Measurements from ENCODE around the gene PTCD1.
"Not testable (repeated sequence)": the region's sequence is repeated elsewhere in the genome, so short reads cannot be mapped to it uniquely, and the experiment has no call there.

PTCD1 gene

DNA sequence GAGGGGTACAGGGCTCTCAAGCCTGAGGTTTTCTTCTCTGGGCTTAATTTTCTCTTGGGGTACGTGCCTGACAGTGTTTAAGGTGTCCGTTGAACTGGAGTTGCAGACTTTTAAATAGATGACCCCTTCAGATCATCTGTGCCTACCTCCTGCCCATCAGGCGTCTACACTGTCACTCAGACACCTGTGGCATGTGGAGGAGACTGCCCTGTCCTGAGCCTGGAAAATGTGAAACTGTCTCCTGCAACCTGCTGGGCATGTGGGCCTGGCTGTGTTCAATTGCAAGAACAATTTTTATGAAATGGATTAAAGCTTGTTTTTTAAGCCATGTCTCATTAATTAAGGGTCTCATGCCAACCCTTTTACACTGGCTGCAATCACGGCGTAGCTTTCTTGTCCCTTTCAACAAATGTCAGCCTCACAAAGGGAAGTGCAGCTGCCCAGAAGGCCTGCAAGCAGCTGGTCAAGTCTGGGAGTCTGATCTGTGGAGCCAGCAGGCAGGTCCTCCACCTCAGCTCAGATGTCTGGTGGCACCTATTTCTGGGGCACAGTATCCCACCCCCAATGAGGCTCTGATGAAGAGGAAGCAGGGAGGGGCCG, 18.6 kb upstream of the PTCD1 start:
- Mint-ChIP-seq H3K27ac (peak overlapping the region; percentile 31), H3K27me3 (no peaks in the 10 kb centered on the region), H3K9me3 (no peaks in the 10 kb centered on the region), H3K4me1 (ENCODE audit: low read depth) (peaks cover 17% of the 10 kb centered on the region), H3K4me3 (no peak overlapping the region), H3K36me3 (ENCODE audit: low read depth) (peaks cover 58% of the 10 kb centered on the region)

- H3K4me3 Mint-ChIP-seq: no peak overlapping the region
- H3K27me3 Mint-ChIP-seq: no peaks in the 10 kb centered on the region
- no peaks in the 10 kb centered on the region for H3K9me3 Mint-ChIP-seq
- peaks cover 13% of the 10 kb centered on the region for H3K4me1 Mint-ChIP-seq (ENCODE audit: low read depth)
- peaks cover 60% of the 10 kb centered on the region for H3K36me3 Mint-ChIP-seq (ENCODE audit: low read depth)
- no peak overlapping the region for H3K27ac Mint-ChIP-seq
Observed at GRCh38 chr7:99456288-99456687, 17.7 kb upstream of the PTCD1 start.

DNA sequence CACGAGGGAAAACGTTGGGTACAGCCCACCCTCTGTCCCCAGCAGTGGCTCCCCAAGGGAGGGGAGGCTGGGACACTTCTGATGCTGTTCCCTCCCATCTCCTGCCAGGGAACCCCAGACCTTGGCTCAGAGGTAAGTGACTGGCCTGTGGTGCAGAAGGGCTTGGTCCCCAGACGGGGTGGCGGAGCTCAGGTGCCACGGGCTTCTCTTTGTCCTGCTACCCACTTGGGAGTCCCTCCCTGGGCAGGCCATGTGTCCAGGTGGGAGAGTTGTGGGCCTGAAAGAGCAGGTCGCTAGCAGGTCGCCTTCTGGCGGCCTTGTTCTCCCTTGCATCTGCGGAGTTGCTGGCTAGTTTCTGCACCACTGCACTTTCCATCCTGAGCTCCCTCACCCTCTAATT, 17.3 kb upstream of the PTCD1 start:
- no peak overlapping the region for H3K27ac Mint-ChIP-seq
- H3K9me3 Mint-ChIP-seq: no peaks in the 10 kb centered on the region
- peaks cover 62% of the 10 kb centered on the region for H3K36me3 Mint-ChIP-seq (ENCODE audit: low read depth)
- peaks cover 13% of the 10 kb centered on the region for H3K4me1 Mint-ChIP-seq (ENCODE audit: low read depth)
- no peaks in the 10 kb centered on the region for H3K27me3 Mint-ChIP-seq
- H3K4me3 Mint-ChIP-seq: no peak overlapping the region

- H3K4me1 Mint-ChIP-seq (ENCODE audit: low read depth): no peaks in the 10 kb centered on the region
- no peak overlapping the region for H3K4me3 Mint-ChIP-seq
- peaks cover 51% of the 10 kb centered on the region for H3K36me3 Mint-ChIP-seq (ENCODE audit: low read depth)
- no peaks in the 10 kb centered on the region for H3K9me3 Mint-ChIP-seq
- H3K27me3 Mint-ChIP-seq: no peaks in the 10 kb centered on the region
- H3K27ac Mint-ChIP-seq: no peak overlapping the region
Observed at GRCh38 chr7:99453105-99453504, 14.5 kb upstream of the PTCD1 start.

DNA sequence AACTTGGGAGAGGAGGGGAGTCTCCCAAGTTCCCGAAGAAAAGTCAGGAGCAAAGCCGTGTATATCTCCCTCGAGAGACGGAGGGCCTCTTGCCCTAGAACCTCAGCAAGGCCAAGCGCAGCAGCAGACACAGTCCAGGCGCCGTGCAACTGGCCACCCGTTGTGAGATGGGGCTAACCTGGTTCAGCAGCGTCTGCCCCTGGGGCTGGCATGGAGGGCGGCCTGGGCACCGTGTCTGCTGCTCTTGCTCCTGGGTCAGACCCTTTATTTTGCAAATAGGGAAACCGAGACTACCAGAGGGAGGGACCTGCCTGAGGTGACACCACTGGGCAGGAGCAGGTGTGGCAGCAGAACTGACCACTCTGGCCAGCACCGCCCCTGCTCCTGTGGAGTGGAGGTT, 13.9 kb upstream of the PTCD1 start:
- H3K27ac Mint-ChIP-seq: no peak overlapping the region
- no peaks in the 10 kb centered on the region for H3K9me3 Mint-ChIP-seq
- H3K4me1 Mint-ChIP-seq (ENCODE audit: low read depth): no peaks in the 10 kb centered on the region
- no peak overlapping the region for H3K4me3 Mint-ChIP-seq
- H3K36me3 Mint-ChIP-seq (ENCODE audit: low read depth): peaks cover 55% of the 10 kb centered on the region
- H3K27me3 Mint-ChIP-seq: no peaks in the 10 kb centered on the region

- H3K36me3 Mint-ChIP-seq (ENCODE audit: low read depth): peaks cover 52% of the 10 kb centered on the region
- no peak overlapping the region for H3K27ac Mint-ChIP-seq
- no peaks in the 10 kb centered on the region for H3K4me1 Mint-ChIP-seq (ENCODE audit: low read depth)
- H3K9me3 Mint-ChIP-seq: no peaks in the 10 kb centered on the region
- H3K27me3 Mint-ChIP-seq: no peaks in the 10 kb centered on the region
- no peak overlapping the region for H3K4me3 Mint-ChIP-seq
Observed at GRCh38 chr7:99451936-99452335, 13.3 kb upstream of the PTCD1 start.

DNA sequence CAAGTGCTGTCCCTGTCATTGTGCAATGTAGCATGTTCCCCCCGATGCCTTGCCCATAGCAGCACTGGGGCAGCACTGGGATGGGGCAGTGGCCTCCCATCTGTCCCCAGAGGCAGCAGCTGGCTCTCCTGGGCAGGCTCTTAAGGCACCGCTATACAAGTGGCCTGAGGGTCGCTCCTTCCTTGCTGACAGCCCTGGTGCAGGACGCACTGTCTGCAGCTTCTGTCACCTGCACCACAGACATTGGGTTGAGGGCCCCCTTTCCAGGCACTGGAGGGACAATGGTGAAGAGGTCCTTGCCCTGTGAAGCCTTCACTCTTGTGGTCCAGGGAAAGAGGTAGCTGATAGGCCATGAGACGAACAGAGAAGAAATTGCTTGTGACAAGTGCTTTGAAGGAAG, 10.7 kb upstream of the PTCD1 start:
- no peaks in the 10 kb centered on the region for H3K9me3 Mint-ChIP-seq
- H3K27ac Mint-ChIP-seq: no peak overlapping the region
- no peaks in the 10 kb centered on the region for H3K27me3 Mint-ChIP-seq
- no peaks in the 10 kb centered on the region for H3K4me1 Mint-ChIP-seq (ENCODE audit: low read depth)
- H3K36me3 Mint-ChIP-seq (ENCODE audit: low read depth): peaks cover 59% of the 10 kb centered on the region
- no peak overlapping the region for H3K4me3 Mint-ChIP-seq

GRCh38 chr7:99448855-99449254, 10.3 kb upstream of the PTCD1 start:
- H3K9me3 Mint-ChIP-seq: no peaks in the 10 kb centered on the region
- no peaks in the 10 kb centered on the region for H3K4me1 Mint-ChIP-seq (ENCODE audit: low read depth)
- no peaks in the 10 kb centered on the region for H3K27me3 Mint-ChIP-seq
- H3K36me3 Mint-ChIP-seq (ENCODE audit: low read depth): peaks cover 57% of the 10 kb centered on the region
- H3K27ac Mint-ChIP-seq: no peak overlapping the region
- H3K4me3 Mint-ChIP-seq: no peak overlapping the region

DNA sequence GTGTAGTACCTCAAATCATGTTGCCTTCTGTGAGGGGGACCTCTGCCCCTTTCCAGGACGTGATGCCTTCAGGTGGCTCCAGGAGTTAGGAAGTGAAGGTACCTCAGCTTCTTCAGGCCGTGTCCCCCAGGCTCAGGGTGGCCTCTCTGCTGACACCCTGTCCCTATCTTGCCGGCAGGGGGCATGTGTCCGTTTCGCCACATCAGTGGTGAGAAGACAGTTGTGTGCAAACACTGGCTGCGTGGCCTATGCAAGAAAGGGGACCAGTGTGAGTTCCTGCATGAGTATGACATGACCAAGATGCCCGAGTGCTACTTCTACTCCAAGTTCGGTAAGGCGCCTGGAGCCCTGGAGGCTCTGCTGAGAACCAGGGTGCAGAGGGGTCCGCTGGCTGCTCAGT, 9.3 kb upstream of the PTCD1 start:
- no peak overlapping the region for H3K27ac Mint-ChIP-seq
- H3K36me3 Mint-ChIP-seq (ENCODE audit: low read depth): peaks cover 56% of the 10 kb centered on the region
- H3K4me1 Mint-ChIP-seq (ENCODE audit: low read depth): peaks cover 4% of the 10 kb centered on the region
- H3K27me3 Mint-ChIP-seq: no peaks in the 10 kb centered on the region
- no peak overlapping the region for H3K4me3 Mint-ChIP-seq
- H3K9me3 Mint-ChIP-seq: no peaks in the 10 kb centered on the region

GRCh38 chr7:99446096-99446495, 7.5 kb upstream of the PTCD1 start:
- H3K36me3 Mint-ChIP-seq (ENCODE audit: low read depth): peaks cover 58% of the 10 kb centered on the region
- no peak overlapping the region for H3K4me3 Mint-ChIP-seq
- H3K4me1 Mint-ChIP-seq (ENCODE audit: low read depth): peaks cover 12% of the 10 kb centered on the region
- no peak overlapping the region for H3K27ac Mint-ChIP-seq
- no peaks in the 10 kb centered on the region for H3K9me3 Mint-ChIP-seq
- no peaks in the 10 kb centered on the region for H3K27me3 Mint-ChIP-seq

- Mint-ChIP-seq H3K9me3 (no peaks in the 10 kb centered on the region), H3K4me3 (peak overlapping the region; percentile 98), H3K4me1 (ENCODE audit: low read depth) (peaks cover 44% of the 10 kb centered on the region), H3K27ac (peak overlapping the region; percentile 82), H3K27me3 (no peaks in the 10 kb centered on the region), H3K36me3 (ENCODE audit: low read depth) (peaks cover 31% of the 10 kb centered on the region)
Observed at GRCh38 chr7:99440195-99440594, 1.6 kb upstream of the PTCD1 start.

DNA sequence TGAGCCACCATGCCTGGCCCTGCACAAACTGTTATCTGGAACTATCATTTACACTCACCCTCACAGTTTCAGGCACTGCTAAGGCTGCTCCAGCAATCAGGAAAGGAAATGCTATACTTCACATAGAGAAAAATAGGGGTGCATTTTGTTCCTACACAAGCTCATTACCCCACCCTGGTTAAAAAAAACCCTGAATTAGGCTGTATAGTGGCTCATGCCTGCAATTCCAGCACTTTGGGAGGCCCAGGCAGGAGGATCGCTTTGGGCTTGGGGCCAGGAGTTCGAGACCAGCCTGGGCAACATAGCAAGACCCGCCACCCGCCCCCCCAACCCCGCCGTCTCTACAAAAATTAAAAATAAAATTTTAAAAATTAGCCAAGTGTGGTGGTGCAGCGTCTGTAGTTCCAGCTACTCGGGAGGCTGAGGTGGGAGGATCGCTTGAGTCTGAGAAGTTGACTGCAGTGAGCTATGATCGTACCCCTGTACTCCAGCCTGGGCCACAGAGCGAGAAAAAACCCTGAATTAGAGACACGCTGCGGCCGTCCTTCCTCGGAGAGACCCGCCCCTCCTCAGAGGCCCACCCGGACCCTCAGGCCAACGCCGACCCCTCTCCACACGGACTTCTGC, 539 bp downstream of the PTCD1 start:
- no peaks in the 10 kb centered on the region for H3K27me3 Mint-ChIP-seq
- H3K9me3 Mint-ChIP-seq: no peaks in the 10 kb centered on the region
- H3K36me3 Mint-ChIP-seq (ENCODE audit: low read depth): peaks cover 24% of the 10 kb centered on the region
- peak overlapping the region; percentile 98 for H3K4me3 Mint-ChIP-seq
- peaks cover 42% of the 10 kb centered on the region for H3K4me1 Mint-ChIP-seq (ENCODE audit: low read depth)
- H3K27ac Mint-ChIP-seq: peak overlapping the region; percentile 97

GRCh38 chr7:99433158-99433557, 5.4 kb downstream of the PTCD1 start:
- no peaks in the 10 kb centered on the region for H3K27me3 Mint-ChIP-seq
- H3K36me3 Mint-ChIP-seq (ENCODE audit: low read depth): peaks cover 16% of the 10 kb centered on the region
- no peaks in the 10 kb centered on the region for H3K9me3 Mint-ChIP-seq
- peaks cover 11% of the 10 kb centered on the region for H3K4me1 Mint-ChIP-seq (ENCODE audit: low read depth)
- no peak overlapping the region for H3K27ac Mint-ChIP-seq
- no peak overlapping the region for H3K4me3 Mint-ChIP-seq

DNA sequence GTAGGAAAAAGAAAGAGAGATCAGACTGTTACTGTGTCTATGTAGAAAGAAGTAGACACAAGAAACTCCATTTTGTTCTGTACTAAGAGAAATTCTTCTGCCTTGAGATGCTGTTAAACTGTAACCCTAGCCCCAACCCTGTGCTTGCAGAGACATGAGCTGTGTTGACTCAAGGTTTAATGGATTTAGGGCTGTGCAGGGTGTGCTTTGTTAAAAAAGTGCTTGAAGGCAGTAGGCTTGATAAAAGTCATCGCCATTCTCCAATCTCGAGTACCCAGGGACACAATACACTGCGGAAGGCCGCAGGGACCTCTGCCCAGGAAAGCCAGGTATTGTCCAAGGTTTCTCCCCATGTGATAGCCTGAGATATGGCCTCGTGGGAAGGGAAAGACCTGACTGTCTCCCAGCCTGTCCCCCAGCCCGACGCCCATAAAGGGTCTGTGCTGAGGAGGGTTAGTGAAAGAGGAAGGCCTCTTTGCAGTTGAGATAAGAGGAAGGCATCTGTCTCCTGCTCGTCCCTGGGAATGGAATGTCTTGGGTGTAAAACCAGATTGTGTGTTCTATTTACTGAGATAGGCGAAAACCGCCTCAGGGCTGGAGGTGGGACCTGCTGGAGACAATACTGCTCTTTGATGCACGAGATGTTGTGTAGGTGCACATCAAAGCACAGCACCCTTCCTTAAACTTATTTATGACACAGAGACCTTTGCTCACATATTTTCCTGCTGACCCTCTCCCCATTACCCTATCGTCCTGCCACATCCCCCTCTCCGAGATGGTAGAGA, 6.7 kb downstream of the PTCD1 start:
- not testable (repeated sequence) for H3K27me3 Mint-ChIP-seq; H3K4me3 Mint-ChIP-seq; H3K4me1 Mint-ChIP-seq (ENCODE audit: low read depth); H3K9me3 Mint-ChIP-seq; H3K27ac Mint-ChIP-seq
- peaks cover 22% of the 10 kb centered on the region for H3K36me3 Mint-ChIP-seq (ENCODE audit: low read depth)

- no peaks in the 10 kb centered on the region for H3K27me3 Mint-ChIP-seq
- no peaks in the 10 kb centered on the region for H3K4me1 Mint-ChIP-seq (ENCODE audit: low read depth)
- H3K27ac Mint-ChIP-seq: no peak overlapping the region
- H3K4me3 Mint-ChIP-seq: no peak overlapping the region
- H3K36me3 Mint-ChIP-seq (ENCODE audit: low read depth): peaks cover 28% of the 10 kb centered on the region
- H3K9me3 Mint-ChIP-seq: no peaks in the 10 kb centered on the region
Observed at GRCh38 chr7:99429756-99430155, 8.8 kb downstream of the PTCD1 start.
